OCI-LY3 (cell line): ENCODE data around the gene CCM2L.
"Not testable (repeated sequence)": the region's sequence is repeated elsewhere in the genome, so short reads cannot be mapped to it uniquely, and the experiment has no call there.

Experiments
- EZH2phosphoT487 ChIP-seq: fragments of 200-600 bp; shearing (Covaris generic); IDR thresholded peaks from 2 replicates; pipeline ENCODE4 v1.6.1; 2018; ENCODE audit warnings: antibody characterized with exemption, mixed run types, low read depth
- TF ChIP-seq, protein P1 (sequence below): fragments of 200-600, 300-600 bp; sonication (generic); IDR thresholded peaks from 2 replicates; pipeline ENCODE4 v1.5.1; 2014; ENCODE audit warnings: antibody characterized with exemption, low read length, low read depth

- TF ChIP-seq, protein P1, sequence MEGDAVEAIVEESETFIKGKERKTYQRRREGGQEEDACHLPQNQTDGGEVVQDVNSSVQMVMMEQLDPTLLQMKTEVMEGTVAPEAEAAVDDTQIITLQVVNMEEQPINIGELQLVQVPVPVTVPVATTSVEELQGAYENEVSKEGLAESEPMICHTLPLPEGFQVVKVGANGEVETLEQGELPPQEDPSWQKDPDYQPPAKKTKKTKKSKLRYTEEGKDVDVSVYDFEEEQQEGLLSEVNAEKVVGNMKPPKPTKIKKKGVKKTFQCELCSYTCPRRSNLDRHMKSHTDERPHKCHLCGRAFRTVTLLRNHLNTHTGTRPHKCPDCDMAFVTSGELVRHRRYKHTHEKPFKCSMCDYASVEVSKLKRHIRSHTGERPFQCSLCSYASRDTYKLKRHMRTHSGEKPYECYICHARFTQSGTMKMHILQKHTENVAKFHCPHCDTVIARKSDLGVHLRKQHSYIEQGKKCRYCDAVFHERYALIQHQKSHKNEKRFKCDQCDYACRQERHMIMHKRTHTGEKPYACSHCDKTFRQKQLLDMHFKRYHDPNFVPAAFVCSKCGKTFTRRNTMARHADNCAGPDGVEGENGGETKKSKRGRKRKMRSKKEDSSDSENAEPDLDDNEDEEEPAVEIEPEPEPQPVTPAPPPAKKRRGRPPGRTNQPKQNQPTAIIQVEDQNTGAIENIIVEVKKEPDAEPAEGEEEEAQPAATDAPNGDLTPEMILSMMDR, result not testable (repeated sequence)
- not testable (repeated sequence) for TF ChIP-seq EZH2phosphoT487
Observed at GRCh38 chr20:32033721-32034120, 23.5 kb downstream of the CCM2L start.
